A549 treated with Hydrocortisone at 1 μM for 4 hours (cell line): ENCODE results near the gene RPL9. TPM values are rescaled to one million over a fixed set of nuclear protein-coding genes. Genes with fewer than 3 reads are reported as not detected.

ENCODE experiments used
- total RNA-seq: library from RNA; stranded (reverse); fragments of 200-300 nt; extraction: Qiagen RNA extraction; gene quantifications from 5 replicates; pipeline ENCODE4 v1.2.3, GENCODE V29; 2022

The RPL9 gene
- total RNA-seq, result 873 to 1,628 TPM (median 915 TPM) in 5 replicates

GRCh38 chr4:39458505-39459300 is at the start of gene RPL9, which contains the start of gene LIAS:
Gene RPL9, minus strand, starts transcription at chr4:39458922. Its CDS starts 483 bp downstream, at chr4:39458439.
Gene LIAS, plus strand, starts transcription at chr4:39459056. Its CDS starts 62 bp downstream, at chr4:39459118.

GRCh38 chr4:39406763-39407583 is 51.7 kb downstream of the RPL9 start, which contains the start of gene KLB:
Gene KLB, plus strand, starts transcription at chr4:39406930. Its CDS starts 20 bp downstream, at chr4:39406950.

Other genes starting within 250 kb of the RPL9 start
- 16.3 to 26.1 TPM (median 17.9 TPM) in 5 replicates for gene RFC1, start 92.6 kb downstream of the RPL9 start, total RNA-seq
- gene KLB, start 52.0 kb downstream of the RPL9 start, total RNA-seq, result 0.05 to 0.16 TPM (median 0.12 TPM) in 5 replicates
- gene LIAS, start 134 bp upstream of the RPL9 start, total RNA-seq, result 9.1 to 12.1 TPM (median 10.6 TPM) in 5 replicates
- gene UGDH, start 68.5 kb upstream of the RPL9 start, total RNA-seq, result 171 to 295 TPM (median 189 TPM) in 5 replicates
- 12.9 to 17.9 TPM (median 15.1 TPM) in 5 replicates for gene SMIM14, start 179.9 kb upstream of the RPL9 start, total RNA-seq
- 60.5 to 80.5 TPM (median 77.6 TPM) in 5 replicates for gene UBE2K, start 239.2 kb upstream of the RPL9 start, total RNA-seq